ENCODE results near the gene CDH20.

Gene CDH20

DNA sequence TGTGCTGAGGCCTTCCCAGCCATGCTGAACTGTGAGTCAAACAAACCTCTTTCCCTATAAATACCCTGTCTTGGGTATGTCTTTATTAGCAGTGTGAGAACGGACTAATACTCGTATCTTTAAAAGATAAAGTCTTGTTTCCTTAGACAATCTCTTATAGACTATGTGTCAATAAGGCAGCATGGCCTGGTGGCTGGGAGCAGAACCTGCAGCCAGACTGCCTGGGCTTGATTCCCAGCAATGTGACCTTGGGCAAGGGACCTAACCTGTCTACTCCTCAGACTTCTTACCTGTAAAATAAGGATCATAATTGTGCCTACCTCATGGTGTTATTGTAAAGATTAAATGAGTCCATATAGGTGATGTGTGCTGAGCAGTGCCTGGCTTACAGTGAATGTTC lies 198.7 kb downstream of the CDH20 start:
- DNase-seq (ENCODE audit: low read depth) = no peak

DNA sequence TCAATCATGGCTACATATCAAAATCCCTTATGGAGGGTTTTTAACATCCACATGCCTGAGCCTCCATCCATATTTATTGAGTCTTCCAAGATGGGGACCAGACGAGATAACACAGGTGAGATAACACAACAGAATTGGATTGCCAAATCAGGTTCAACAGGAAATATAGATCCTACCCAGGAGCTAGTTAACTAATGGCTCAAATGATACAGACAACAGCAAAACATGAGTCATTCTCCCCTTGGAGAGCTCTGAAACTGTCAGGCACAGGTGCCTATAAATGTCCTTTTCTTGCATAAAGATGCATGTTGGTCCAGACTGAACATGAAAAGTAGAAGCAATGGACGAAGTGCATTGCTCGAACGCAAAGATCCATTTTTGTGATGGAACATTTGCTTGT lies 202.2 kb downstream of the CDH20 start:
- DNase-seq (ENCODE audit: low read depth) = no peak

DNA sequence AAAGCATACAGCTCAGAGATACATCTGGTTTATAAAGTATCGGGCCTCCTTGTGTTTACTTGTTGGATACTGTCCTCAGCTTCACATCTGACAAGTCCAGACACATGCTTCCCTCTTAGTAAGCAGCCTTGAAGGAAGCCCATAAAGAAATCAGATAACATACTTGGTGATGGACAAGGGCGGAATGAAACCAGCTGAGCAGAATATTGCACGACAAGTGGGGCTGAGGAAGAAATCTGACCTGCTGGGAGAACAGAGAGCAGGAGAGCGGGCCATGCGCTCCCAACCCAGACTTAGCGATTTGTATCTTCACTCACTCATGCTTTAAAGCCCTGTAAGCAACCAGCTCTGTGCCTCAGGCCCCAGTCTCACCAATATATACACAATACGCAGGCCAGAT lies 208.4 kb downstream of the CDH20 start:
- no peak for DNase-seq (ENCODE audit: low read depth)

DNA sequence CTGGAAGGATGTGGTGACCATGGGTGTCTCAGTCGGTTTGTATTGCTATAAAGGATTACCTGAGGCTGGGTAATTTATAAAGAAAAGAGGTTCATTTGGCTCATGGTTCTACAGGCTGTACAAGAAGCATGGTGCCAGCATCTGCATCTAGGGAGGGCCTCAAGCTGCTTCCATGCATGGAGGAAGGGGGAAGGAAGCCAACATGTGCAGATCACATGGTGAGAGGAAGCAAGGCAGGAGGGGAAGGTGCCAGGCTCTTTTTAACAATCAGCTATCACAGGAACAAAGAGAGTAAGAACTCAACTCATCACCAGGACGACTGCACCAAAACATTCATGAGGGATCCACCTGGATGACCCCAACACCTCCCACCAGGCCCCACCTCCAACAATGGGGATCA lies 209.4 kb downstream of the CDH20 start:
- no peak for DNase-seq (ENCODE audit: low read depth)

DNA sequence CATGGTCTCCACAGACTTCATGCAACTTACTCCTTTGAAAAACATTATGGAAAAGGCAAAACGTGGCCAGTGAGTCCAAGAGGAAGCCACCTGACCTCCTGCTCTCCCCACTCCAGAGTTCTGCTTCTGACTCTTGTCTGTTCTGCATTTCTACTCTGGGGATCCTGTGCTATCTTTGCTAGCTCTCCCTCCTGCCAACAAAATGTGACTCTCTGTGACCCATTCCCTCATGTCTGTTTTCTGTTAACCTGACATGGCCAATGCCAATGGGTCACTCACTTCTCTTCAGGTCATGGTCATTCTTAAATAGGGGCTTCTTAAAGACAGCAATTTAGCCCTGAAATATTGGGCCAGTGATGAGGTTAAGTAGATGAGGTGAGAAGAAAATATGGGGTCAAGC lies 210.3 kb downstream of the CDH20 start:
- DNase-seq (ENCODE audit: low read depth) = no peak

DNA sequence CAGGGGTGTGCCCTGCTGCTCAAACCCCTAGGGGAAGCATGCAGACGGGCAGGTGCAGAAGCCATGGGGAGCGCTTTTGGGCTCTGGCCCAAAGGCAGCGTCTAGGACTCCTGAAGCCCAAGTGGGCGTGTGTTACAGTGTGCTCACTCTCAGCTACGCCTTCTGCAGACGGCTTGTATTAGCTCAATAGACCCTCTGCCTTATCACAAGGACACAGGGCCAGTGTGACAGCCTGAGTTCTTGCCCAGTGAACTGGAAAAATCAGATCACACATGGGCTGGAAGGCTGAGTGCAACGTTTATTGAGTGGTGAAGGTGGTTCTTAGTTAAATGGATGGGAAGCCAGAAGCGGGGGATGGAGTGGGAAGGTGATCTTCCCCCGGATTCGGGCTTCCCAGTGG lies 210.9 kb downstream of the CDH20 start:
- no peak for DNase-seq (ENCODE audit: low read depth)

DNA sequence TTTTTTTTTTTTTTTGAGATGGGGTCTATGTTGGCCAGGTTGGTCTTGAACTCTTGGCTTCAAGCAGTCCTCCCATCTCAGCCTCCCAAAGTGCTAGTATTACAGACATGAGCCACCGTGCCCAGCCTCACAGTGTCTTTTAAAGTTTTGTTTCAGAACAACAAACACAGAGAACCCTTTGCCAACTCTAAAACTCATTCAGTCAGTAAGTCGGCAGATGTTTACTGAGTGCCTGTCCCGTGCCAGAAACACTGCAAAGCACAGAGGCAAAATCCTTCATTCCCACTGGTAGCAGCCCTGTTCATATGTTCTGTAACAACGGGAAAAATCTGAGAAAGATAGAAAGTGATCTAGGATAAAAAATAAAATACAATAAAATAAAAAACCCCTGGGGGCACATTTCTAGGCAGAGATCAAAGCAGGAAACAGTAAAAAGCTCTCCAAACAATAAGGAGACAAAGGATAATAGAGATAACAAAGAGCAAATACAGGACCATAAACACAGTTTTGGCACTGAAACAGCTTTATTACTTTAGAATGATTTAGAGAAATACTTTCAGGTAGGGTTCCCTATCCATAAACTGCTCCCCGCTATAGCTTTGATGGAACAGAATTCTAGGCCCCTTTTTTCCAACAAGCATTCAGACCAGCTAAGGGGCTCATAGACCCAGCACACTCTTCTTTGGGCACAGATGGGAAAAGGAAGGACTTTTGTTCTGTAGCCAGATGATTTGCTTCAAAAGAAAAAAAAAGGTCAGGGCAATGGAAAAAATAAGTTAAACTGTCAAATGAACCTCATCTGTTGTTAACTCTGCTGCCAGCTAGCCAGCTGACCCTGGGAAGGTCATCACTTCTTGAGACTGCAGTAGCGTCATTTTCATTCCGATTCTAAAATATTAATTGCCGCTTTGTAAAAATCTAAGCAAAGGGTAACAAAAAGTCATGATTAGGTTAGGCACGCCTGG lies 212.3 kb downstream of the CDH20 start:
- DNase-seq (ENCODE audit: low read depth) = no peak

DNA sequence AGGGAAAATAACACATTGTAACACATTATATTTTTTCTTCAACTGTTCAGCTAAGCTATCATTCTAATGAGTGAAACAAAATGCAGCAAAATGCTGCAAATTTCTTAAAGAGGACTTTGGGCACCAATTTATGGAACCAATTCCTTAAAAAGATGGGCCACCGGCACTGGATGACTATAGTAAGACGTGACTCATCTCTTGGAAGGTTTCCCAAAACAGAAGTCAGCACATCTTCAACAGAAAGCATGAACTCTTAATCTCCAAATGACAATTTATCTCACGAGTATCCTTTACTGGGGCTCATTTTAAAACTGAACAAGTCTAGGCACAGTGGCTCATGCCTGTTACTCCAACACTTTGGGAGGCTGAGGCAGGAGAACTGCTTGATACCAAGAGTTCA lies 213.4 kb downstream of the CDH20 start:
- no peak for DNase-seq (ENCODE audit: low read depth)

DNA sequence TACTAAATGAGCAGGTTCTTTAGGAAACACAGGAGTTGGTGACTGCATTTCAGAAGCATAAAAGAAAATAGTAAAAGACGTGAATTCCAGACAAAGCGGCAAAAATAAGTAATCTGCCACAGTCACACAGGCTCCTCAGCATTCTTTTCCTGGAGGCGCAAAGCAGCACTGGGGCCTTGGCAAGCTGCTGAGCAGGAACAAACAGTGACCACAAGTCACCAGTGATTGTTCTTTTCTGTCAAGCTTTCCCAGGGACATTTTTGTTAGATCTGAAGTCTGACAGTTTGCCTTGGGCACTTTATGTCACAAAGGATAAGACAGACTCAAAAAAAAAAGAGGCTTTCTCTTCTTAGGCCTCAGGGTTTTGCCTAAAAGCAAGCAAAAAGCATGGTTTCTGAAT lies 216.2 kb downstream of the CDH20 start:
- no peak for DNase-seq (ENCODE audit: low read depth)

DNA sequence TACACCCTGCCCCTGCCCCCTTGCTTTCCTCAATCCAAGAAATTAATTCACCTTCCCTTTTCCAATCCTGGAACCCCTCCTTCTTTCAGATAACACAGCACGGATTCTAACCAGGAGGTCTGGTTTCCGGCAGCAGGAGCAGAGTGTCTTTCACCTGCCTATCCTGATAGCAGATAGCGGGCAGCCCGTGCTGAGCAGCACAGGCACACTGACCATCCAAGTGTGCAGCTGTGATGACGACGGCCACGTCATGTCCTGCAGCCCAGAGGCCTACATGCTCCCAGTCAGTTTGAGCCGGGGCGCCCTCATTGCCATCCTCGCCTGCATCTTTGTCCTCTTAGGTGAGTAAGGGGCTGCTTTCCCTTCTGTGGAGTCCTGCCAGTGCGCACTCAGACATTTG lies 216.7 kb downstream of the CDH20 start:
- DNase-seq (ENCODE audit: low read depth) = no peak

DNA sequence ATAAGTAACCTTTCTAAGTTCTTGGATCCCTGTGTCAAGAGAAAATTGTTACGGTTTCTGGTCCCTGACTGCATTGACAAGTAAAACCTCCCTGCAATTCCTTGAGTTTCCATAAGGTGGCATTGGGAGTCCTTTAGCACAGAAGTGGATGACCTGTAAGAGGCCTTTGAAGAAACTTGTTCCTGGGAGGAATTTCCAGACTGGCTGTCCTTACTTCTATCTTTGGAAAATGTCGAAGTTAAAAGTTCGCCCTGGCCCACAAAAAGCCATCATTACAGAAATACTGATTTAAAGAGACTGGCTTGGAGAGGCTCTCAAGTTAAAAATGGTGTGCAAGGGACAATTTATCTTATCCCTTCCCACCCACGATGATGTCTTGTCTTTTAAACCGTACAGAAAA lies 218.4 kb downstream of the CDH20 start:
- no peak for DNase-seq (ENCODE audit: low read depth)

DNA sequence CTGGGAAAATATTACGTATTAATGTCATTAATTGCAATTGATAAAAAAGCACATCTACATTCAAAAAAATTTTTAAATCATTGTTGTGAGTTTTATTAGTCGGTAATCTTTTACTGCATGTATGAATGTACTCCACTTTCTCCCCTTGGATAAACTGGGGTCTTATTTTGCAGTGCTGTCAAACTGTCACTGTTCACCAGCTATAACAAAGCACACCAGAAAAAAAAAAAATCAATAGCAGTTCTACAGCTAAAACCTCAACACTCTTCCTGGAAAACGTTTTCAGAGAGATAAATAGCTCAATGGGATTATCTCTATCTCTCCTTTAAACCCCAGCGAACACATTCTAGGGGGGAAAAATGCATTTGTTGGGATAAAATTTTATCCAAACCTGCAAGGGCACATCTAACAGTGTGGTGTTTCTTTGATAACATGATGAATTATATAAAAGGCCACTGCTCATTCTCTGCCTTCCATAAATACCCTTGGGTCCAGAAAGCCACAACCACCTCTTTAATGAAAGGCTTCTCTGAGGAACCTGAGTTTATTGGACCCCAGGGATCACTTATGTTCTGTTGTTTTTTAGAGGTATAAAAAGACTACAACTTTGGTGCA lies 219.9 kb downstream of the CDH20 start:
- DNase-seq (ENCODE audit: low read depth) = no peak

DNA sequence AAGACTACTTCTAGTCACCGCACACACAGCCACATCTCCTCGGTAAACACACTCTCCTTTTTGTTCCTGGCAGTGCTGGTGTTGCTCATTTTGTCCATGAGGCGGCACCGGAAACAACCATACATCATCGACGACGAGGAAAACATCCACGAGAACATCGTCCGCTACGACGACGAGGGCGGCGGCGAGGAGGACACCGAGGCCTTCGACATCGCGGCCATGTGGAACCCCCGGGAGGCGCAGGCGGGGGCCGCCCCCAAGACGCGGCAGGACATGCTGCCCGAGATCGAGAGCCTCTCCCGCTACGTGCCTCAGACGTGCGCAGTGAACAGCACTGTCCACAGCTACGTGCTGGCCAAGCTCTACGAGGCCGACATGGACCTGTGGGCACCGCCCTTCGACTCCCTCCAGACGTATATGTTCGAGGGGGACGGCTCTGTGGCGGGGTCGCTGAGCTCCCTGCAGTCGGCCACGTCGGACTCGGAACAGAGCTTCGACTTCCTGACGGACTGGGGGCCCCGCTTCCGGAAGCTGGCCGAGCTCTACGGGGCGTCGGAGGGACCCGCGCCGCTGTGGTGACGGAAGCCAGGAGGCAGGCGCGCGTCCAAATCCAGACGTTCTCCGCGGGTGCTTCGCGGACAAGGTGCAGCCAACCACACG lies 221.0 kb downstream of the CDH20 start:
- DNase-seq (ENCODE audit: low read depth) = no peak

DNA sequence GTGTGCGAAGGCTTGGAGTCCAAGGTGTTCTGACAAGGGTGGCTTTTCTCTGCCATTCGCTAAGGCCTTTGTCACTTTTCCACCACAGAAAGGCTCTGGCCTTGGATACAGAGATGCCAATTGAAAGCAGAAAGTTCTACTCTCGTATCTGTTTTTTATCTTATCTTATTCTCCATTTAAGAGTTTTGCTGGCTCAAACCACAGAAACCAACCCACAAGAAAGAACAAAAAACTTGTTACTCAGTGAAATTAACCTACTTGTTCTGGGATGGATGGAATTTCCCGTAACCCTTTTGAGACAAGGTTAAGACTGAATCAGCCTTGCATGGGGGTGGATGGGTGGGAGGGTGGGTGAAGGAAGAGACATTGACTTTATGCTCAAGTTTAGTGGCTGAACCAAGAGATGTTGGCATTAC lies 221.7 kb downstream of the CDH20 start:
- DNase-seq (ENCODE audit: low read depth) = no peak

DNA sequence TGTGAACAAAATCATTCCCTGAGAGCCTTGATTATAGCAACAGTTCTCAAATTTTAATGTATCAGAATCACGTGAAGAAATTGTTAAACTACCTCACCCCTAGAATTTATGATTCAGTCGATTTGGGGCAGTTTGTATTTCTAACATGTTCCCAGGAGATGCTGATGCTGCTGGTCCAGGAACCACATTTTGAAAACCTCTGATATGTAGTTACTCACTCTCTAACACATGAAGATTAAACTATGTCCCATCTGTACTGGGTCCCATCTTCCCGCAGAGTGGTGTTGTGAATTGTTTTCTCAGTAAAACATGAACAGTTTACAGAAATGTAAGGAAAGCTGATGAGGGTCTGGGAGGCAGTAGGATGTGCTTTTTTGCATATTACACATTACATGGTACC lies 223.1 kb downstream of the CDH20 start:
- DNase-seq (ENCODE audit: low read depth) = no peak

DNA sequence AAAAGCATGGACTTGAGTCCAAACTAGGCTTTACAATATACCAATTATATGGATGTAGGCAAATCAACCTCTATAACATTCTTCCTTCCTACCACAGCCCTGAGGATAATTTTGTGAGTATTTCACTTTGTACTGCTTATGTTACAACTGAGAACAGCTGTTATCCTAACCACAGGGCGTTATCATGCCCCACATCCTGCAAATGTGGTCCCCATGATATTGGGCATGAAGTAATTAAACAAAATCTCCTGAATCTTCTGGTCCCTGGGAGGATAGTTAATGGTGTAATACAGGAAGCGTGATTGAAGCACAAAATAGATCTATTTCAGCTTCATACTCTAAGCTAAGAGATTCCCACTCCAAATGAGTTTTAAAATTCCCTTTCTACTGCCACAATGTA lies 223.6 kb downstream of the CDH20 start:
- no peak for DNase-seq (ENCODE audit: low read depth)

DNA sequence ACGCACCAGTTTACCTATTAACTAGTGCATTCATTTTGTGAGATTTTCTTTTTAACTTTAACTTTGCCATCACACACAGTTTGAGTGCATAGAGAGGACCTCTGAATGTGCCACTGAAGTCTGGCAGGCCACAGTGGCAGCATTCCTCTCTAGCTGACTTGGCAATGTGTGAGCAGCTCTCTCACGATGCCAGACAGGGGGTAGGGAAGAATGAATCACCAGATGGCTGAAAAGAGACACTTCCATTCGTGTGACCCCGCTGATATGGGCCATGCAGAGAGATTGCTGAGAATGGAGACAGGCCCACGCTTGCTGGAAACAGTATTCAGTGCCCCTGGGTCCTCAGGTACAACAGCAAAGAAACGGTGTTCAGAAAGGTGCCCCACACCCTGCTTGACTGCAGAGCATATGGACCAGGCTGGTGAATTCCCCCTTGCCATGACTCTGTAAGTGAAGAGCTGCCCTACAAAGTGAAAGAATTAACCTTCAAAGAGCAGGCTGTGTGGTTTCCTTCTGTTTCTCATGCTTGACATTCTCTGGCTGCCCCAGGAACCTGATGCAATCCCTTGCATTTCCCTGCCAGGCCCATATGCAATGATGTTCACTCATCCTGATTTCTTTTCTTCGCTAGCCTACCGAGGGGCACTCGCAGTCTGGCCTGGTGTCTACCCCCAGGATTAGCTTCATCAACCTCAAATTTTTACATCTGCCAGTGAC lies 236.1 kb downstream of the CDH20 start:
- DNase-seq (ENCODE audit: low read depth) = no peak

DNA sequence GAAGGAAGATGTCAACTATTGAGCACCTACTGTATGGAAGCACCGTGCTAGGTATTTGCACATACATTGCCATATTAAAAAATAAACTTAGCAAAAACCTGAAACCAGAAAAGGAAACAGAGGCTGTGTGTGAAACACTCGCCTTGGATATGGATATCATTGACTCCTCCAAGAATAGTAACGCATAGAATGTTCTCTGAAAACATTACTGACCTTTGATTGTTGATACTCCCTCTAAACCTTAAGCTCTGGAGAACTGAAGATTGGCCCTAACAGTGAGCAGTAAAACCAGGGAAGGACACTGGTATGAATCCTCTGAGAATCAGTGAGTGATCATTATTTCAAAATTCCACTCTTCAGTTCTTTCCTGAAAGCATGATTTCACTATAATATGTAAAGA lies 236.8 kb downstream of the CDH20 start:
- DNase-seq (ENCODE audit: low read depth) = no peak

DNA sequence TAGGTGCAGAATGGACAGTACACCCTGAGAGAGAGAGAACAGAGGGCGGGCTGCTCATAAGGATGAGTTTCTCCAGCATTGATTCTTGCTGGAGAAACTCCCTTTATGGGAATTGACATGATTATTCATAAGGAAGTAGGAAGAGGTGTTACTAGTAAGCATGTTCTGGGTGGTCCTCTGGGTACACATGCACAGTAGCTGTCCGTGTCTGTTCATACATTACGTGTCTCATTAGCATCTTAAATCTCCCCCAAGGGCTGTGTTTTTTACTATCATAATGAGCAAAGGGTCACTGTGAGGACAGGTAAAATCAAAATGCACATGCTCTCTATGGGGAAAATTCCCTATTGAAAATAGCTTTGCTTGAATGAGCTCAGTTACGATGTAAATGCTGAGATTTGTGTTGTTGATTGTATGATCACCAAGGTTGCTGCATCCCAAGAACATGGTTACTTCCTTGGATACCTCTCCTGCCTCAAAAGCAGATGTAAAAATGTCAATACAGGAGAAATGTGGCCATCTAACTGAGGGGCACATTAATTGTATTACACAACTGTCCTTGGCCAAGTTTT lies 238.9 kb downstream of the CDH20 start:
- no peak for DNase-seq (ENCODE audit: low read depth)

DNA sequence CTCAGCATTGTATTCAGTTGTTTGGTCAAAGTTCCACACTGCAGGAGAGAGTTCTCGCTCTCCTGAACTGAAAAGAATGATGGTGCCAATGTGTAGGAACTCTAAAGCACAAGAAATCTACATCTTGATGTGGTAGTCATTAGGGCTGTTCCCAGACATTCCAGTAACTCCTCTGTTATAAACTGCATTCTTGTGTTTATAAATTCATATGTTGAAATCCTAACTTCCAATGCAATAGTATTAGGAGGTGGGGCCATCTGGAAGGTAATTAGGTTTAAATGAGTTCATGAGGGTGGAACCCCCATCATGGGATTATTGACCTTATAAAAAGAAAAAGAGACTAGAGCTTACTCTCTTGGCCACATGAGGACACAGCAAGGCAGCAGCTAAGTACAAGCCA lies 239.6 kb downstream of the CDH20 start:
- no peak for DNase-seq (ENCODE audit: low read depth)

DNA sequence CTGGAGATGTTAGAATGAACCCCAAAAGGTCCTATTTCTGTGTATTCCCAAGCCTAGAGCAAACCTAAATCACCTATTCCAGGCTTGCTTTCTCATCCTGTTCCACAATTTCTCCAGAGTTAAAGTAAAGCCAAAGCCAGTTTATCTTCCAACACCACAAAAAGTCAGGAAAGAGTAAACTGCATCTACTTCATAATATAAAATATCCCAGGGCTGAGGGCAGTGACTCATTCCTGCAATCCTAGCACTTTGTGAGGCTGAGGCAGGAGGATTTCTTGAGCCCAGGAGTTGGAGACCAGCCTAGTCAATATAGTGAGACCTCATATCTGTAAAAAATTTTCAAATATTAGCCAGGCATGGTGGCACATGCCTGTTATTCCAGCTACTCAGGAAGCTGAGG lies 241.4 kb downstream of the CDH20 start:
- no peak for DNase-seq (ENCODE audit: low read depth)

DNA sequence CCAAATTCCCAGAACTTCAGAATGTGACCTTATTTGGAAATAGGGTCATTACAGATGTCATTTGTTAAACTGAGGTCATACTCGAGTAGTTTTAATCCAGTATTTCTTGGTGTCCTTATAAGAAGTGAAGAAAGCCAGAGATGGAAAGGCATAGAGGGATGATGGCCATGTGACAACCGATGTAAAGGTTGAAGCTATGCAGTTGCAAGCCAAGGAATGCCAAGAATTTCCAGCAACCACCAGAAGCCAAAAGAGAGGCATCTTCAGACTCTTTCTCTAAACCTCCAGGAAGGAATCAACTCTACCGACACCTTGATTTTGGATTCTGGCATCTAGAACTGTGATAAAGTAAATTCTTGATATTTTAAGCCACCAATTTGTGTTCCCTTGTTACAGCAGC lies 242.2 kb downstream of the CDH20 start:
- DNase-seq (ENCODE audit: low read depth) = no peak

Measured in activated T-cell treated with anti-CD3 and anti-CD28 coated beads for 24 hours (primary cell).